Measurements from ENCODE around the gene ABCA4.

GRCh38 chr1:94084085-94084484 lies 36.9 kb downstream of the ABCA4 start:
- TF ChIP-seq BACH2 (CRISPR knock-in tag; IDR thresholded peaks at IDR 0.05; ENCODE audit: borderline replicate concordance) (no peak), CREB5 (CRISPR knock-in tag; IDR thresholded peaks at IDR 0.05; ENCODE audit: low read depth) (no peak), ZNF565 (CRISPR knock-in tag; conservative IDR thresholded peaks at IDR 0.05; ENCODE audit: low read depth) (no peak), TSHZ2 (CRISPR knock-in tag; IDR thresholded peaks at IDR 0.05) (no peak), ZFP30 (CRISPR knock-in tag; IDR thresholded peaks at IDR 0.05) (no peak), RARB (CRISPR knock-in tag; IDR thresholded peaks at IDR 0.05) (no peak), ARNTL (CRISPR knock-in tag; IDR thresholded peaks at IDR 0.05; ENCODE audit: borderline replicate concordance, low read depth) (no peak), TCF4 (CRISPR knock-in tag; IDR thresholded peaks at IDR 0.05; ENCODE audit: borderline replicate concordance) (no peak), ZNF70 (CRISPR knock-in tag; IDR thresholded peaks at IDR 0.05) (no peak), ISL1 (CRISPR knock-in tag; IDR thresholded peaks at IDR 0.05) (no peak), ESRRG (CRISPR knock-in tag; IDR thresholded peaks at IDR 0.05) (no peak)

All from SK-N-SH treated with all-trans-retinoic acid at 6 μM for 48 hours (cell line).